ENCODE measurements around the gene NPAS4.
A peak's percentile ranks its signal among the peaks of the same experiment; 100 is the strongest.
"Not testable (repeated sequence)": the region's sequence is repeated elsewhere in the genome, so short reads cannot be mapped to it uniquely, and the experiment has no call there.

The NPAS4 gene

DNA sequence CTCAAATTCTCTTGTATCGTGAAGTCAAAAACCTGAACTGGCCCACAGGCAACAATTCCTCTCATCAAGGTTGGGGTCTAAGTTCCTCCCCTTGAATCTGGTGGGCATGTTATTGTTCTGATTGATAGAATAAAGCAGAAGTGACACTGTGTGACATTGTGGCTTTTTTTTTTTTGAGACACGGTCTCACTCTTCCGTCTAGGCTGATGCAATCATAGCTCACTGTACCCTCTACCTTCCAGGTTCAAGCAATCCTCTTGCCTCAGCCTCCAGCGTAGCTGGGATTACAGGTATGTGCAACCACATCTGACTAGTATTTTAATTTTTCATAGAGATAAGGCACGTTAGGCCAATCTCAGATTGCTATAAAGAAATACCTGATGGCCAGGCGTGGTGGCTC, 37.0 kb downstream of the NPAS4 start:
- DNase-seq (ENCODE audit: low read depth), result no peak

DNA sequence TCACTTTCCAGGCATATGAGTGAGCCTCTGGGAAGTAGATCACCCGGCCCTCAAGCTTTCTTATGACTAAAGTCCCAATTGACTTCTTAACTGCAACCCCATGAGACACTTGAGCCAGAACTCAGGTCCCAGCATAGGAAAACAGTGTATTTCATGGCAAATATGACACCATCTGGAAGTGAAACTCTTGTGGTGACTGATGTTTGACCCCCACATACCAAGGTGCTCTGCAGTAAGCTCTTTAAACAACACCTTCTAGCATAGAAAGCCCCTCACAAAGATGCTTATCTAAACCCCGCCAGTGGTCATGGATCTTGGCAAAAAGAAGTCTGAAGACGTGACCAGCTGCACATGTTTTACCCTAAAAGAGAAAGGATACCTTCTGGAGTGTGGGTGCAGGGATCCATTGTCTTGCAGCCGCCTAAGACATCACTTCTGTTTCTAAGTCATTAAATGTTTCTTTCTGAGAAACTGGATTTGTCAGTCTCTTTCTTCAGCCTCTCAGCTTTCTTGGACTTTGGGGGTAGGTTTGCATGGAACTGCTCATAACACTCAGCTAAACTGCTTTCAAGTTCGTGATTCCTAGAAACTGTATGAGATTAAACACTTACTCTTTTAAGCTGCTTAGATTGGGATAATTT, 38.4 kb downstream of the NPAS4 start:
- DNase-seq (ENCODE audit: low read depth), result no peak

DNA sequence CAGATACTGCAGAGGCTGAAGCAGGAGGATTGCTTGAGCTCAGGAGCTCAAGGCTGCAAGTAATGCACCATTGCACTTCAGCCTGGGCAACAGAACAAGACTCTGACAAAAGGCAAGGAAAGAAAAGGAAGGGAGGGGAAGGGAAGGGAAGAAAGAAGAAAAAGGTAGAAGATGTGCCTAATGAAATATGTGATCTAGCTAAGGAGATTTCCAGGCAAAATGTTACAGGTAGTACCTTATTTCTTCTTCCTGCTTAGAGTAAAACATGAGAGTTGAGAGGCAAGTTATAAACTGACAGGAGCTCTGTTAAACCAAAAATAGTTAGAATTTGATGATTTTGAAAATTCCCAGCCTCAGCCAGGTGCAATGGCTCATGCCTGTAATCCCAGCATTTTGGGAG, 41.2 kb downstream of the NPAS4 start:
- no peak for DNase-seq (ENCODE audit: low read depth)

DNA sequence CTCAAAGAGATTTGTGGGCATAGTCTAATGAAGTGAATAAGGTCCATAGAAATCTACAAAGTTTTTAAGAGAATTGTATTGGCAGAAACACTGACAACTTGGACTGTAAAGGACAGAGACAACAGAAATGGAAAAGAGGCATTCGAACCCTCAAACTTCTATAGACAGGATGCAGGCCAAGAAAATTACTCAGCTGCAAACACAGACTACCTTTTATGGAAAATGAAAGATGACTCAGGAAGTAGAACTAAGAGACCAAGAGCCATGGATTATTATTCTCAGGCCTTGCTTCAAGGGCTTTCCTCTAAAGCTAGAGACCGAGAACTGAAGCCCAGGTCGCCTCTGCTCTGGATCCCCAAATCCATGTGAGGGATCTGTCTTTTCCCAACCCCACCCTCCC, 42.1 kb downstream of the NPAS4 start:
- DNase-seq (ENCODE audit: low read depth), result no peak

DNA sequence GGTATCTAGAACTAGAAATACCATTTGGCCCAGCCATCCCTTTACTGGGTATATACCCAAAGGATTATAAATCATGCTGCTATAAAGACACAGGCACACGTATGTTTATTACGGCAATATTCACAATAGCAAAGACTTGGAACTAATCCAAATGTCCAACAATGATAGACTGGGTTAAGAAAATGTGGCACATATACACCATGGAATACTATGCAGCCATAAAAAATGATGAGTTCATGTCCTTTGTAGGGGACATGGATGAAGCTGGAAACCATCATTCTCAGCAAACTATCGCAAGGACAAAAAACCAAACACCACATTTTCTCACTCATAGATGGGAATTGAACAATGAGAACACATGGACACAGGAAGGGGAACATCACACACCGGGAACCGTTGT, 43.3 kb downstream of the NPAS4 start:
- not testable (repeated sequence) for DNase-seq (ENCODE audit: low read depth)

DNA sequence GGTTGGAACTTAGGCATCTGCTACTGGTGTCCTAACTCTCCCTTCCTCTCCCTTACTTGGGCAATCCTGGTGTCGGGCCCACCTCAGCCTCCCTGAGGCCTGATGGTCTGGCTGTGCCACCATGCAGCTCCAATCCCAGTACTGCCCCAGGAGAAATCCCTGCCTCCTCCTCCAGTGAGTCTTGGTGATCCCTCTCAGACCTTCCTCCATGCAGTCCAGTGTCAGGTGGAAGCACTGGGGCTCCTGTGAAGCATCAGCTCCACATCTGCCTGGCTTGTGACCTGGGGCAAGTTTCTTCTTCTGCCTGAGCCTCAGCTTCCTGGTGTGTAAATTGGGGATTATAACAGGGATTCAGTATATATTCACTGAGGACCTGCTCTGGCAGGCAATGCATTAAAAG, 44.1 kb downstream of the NPAS4 start:
- DNase-seq (ENCODE audit: low read depth), result no peak

DNA sequence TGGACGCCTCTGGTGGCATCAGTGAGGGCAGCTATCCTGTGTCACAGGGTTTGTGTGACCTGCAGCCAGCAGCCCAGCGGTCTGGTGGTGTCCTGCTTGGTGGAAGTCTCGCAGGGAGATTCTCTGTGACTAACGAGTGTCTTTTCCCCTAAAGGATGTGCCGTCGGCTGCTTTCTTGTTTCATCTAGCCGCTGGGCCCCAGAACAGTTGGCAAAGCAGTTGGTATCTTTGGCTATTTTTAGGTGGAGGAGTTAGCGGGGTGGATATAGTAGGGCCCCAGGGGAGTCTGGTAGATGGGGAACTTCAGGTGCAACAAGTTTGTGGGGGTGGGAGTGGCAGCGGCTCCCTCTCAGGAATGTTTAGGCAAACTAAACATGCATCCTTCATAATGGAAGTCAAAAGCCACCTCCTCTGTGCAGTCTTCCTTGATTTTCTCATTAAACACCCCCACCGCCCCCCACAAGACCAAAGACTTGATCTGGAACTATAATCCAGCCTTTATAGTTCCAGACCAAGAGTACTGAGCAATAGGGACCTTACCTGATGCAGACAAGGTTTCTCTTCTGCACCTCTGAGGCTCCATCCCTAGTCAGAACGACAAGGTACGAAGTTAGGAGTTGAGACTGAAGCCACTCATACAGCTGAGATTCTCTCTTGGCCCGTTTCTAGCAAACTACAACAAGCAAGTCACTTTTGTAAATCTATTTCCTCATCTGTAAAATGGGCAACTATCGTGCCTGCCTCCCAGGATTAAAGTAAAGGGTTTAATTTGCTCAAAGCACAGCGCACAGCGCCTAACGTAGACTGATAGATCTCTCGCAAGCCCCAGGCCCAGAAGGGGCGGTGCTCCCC, 44.8 kb downstream of the NPAS4 start:
- no peak for DNase-seq (ENCODE audit: low read depth)

DNA sequence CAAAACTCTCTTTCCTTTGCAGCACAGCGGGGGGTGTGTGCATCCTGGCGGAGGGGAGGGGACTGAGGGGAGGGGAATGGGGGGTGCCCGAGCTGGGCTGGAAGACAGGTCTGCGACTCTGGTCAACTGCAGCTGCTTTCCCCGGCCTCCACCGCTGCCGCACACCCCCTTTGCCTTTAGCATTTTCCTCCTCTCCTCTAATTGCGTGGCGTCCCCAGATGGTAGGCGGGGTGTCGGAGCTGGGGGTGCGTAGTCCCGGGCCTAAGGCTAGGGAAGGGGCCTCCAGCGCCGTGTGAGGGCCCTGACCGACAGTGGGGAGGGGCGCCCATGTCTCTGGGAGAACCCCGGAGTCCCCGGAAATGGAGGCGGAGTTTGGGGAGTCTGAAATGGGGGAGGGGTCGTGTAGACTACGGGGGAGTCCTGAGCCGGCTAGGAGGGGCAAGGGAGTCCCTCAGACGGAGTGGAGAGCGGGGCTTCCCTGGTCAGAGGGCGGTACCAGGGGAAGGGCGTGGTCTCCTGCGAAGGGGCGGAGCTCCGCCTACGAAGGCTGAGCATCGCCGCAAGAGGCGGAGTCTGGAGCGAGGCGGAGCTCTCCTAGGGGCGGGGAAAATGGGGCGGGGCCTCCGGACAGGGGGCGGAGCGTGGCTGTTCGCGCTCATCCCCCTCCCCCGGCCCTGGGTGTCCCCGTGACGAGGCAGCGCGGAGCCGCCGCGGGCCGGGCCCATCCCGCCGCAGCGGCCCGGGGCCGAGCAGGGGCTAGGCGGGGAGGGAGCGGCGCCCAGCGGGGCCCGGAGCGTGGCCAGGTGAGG, 45.6 kb downstream of the NPAS4 start, which contains the start of gene PELI3:
Gene PELI3 (plus strand): TSS at position 681 of the 809 bp plus-strand sequence. CDS start 1,224 bp downstream, outside the sequence.
- DNase-seq (ENCODE audit: low read depth), result peak; percentile 84

DNA sequence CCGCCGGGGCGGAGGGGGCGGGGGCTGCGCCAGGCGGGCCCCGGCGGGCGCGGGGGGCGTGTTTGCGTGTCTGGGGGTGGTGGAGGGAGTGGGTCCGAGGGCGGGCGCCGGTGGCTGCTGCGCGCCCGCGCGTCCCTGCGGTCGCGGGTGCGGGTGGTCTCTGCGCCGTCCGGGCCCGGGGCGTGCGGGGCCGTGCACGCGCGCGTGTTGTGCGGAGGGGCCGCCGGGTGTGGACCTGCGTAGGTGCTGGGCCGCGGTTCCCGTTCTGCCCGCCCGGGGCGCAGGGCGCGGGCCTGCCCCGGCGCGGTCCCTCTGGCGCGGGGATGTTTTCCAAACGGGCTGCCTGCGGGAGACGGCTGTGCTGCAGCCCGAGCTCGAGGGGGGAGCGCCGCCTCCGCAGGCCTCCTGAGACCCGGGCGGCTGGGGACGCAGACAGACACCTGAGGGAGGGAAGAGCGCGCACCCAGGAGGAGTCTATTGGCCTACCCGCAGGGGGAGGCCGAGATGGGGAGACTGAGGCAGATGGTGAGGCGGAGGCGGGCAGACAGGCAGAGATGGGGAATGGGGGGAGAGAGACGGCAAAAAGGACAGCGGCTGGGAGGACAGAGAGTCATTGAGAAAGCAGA, 46.3 kb downstream of the NPAS4 start:
- DNase-seq (ENCODE audit: low read depth), result peak; percentile 21

DNA sequence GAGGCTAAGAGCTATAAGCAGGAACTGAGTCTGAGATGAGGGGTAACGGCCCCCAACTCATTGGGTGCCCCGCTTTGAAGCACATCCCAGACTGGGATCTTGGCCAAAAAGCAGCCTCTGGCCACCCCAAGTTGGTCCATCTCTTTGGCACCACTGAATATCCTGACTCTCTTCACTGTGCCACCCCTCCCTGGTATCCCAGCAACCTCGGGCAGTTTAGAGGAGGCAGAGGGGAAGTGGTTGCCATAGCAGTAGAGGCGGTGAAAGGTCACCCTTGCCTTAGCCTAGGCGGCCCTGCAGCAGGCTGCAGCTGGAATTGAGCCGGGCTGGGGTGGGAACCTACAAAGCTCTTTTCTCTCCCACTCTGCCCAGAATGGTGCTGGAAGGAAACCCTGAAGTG, 46.9 kb downstream of the NPAS4 start:
- no peak for DNase-seq (ENCODE audit: low read depth)

DNA sequence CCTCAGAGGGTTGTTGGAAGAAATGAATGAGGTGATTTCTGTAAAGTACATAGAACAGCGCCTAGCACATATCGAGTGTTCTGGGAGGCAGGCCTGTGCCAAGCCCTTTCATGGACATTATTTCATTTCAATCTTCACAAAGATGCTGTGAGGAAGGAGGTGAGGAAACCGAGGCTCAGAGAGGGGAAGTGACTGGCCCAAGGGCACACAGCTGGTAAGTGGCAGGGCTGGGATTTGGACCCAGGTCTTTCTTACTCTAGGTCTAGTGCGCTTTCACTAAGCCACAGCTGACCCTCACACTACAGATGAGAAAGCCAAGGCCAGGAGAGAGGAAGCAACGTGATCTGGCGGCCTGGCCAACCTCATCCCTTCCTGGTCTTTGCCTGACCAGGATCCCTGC, 47.9 kb downstream of the NPAS4 start:
- DNase-seq (ENCODE audit: low read depth), result no peak

DNA sequence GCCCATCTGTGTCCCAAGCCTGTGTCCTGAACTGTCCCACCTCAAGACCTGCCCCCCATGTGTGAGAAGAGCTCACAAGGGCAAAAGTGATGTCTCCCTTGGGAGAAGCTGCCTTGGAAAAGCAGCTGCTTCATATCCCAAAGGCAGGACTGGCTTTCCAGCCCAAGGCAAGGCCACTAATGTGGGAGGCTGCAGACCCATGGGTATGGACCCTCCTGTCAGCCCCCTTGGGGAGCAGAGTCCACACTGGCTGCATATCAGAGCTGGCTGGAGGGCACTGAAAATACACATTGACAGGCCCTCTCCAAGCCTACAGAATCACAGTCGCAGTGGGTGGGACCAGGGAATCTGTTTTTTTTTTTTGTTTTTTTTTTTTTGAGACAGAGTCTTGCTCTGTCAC, 48.6 kb downstream of the NPAS4 start:
- no peak for DNase-seq (ENCODE audit: low read depth)

DNA sequence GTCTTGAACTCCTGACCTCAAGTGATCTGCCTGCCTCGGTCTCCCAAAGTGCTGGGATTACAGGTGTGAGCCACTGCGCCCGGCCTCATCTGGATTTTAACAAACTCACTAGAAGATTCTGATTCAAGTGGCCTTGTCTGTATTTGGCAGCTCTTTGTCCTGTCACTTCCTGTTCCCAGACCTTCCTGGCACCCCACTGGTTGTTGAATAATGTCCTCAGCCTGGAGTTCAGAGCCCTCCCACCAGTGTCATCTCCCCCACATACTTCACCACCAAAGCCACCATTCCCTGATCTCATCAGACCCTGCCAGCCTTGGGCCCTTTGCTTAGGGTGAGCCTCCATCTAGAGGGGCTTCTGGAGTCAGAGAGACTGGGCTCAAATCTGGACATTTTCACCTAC, 49.2 kb downstream of the NPAS4 start:
- no peak for DNase-seq (ENCODE audit: low read depth)

DNA sequence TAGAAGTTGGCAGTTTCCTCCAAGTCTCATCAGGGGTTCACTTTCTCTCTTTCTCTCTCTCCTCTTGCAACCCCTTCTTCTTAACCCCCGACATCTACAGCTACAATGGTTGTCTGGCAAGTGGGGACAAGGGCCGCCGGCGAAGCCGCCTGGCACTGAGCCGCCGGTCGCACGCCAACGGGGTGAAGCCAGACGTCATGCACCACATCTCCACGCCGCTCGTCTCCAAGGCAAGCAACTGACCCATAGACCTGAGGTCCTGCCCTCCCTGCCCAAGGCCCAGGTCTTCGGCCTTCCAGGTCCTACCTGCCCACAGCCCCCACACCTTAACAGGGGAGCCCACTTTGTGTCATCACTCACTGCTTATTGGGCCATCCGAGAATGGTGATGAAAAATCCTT, 50.3 kb downstream of the NPAS4 start:
- DNase-seq (ENCODE audit: low read depth), result no peak

DNA sequence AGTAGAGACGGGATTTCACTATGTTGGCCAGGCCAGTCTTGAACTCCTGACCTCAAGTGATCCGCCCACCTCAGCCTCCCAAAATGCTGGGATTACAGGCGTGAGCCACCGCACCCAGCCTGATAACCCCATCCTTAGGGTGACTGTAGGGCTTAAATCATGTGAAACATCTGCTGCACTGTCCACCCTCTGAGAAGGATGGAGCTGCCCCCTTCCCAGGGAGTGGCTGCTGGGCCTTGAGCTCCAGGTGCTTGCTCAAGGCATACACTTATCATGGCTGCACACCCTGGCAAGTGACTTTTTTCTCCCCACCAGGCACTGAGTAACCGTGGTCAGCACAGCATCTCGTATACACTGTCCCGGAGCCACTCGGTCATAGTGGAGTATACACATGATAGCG, 51.2 kb downstream of the NPAS4 start:
- DNase-seq (ENCODE audit: low read depth), result no peak

DNA sequence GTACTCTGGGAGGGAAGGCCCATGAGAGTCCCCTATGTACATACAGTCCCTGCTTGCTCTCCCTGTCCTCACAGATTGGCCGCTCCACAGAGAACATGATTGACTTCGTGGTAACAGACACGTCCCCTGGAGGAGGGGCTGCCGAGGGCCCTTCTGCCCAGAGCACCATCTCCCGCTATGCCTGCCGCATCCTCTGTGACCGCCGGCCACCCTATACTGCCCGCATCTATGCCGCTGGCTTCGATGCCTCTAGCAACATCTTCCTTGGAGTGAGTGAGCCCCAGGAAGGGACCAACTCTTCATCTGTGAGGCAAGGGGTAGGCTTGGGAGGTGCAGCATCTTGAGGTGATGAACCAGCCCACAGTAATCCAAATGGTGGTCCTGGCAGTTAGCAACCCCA, 52.3 kb downstream of the NPAS4 start:
- no peak for DNase-seq (ENCODE audit: low read depth)

DNA sequence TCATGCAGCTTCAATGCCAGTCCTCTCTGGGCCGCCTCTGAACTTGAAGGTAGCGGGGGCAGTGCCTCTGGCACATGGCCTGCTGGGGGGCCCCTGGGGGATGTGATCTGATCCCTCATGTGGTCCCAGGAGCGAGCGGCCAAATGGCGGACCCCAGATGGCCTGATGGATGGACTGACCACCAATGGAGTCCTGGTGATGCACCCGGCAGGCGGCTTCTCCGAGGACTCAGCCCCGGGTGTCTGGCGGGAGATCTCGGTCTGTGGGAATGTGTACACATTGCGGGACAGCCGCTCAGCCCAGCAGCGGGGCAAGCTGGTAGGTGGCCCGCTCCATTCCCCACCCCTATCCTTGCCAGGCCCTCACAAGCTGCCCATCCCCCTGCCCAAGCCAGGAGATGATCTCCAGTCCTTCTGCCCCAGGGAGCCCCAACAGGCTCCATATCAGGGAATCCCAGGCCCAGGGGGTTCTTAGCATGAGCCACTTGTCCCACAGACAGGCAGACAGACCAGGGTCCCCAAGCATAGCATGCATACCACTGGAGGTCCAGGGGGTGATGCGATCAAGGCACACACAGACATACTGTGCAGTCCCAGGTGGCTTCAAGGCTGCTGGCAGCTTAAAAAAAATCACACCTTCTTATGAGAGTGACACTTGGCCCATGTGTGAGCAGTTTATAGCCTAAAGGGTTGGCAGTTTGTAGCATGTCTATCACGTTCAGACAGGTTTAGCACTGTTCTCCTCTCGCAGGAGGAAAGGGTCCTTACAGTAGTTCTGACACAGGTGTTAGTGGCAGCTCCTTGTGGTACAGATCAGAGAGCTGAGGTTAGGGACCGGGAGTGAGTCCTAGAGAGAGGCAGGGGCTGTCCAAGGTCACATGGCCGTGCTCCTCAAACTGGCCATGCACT, 53.0 kb downstream of the NPAS4 start:
- no peak for DNase-seq (ENCODE audit: low read depth)

DNA sequence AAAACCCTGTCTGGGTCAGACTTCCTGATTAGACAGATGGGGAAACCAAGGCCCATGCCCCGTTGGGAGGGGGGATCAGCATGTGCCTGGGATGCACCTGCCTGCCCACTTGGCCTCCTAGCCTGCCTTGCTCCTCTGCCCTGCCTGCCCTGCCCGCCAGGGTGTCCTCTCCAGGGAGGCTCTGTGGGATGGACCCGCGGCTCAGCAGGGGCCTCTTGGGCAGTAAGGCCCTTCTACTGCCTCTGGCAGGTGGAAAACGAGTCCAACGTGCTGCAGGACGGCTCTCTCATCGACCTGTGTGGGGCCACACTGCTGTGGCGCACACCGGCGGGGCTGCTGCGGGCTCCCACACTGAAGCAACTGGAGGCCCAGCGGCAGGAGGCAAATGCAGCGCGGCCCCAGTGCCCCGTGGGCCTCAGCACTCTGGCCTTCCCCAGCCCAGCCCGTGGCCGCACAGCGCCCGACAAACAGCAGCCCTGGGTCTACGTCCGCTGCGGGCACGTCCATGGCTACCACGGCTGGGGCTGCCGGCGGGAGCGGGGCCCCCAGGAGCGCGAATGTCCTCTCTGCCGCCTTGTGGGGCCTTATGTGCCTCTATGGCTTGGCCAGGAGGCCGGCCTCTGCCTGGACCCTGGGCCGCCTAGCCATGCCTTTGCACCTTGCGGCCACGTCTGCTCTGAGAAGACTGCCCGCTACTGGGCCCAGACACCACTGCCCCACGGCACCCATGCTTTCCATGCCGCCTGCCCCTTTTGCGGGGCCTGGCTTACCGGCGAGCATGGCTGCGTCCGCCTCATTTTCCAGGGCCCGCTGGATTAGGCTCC, 54.7 kb downstream of the NPAS4 start:
- no peak for DNase-seq (ENCODE audit: low read depth)
